Common myeloid progenitor, CD34-positive (primary cell): ENCODE data around the gene GATA3.
A peak's percentile ranks its signal among the peaks of the same experiment; 100 is the strongest.

Experiments used
- CTCF ChIA-PET: fragments of 350-600 bp; sonication (Branson Sonifier 250); formaldehyde crosslinking; loops from one replicate; lab custom pipeline; 2021; ENCODE audit warnings: antibody characterized with exemption; lab: Charles Lee
- POLR2A ChIA-PET: fragments of 350-600 bp; sonication (Branson Sonifier 250); formaldehyde crosslinking; loops from one replicate; lab custom pipeline; 2021; ENCODE audit warnings: antibody characterized with exemption; lab: Charles Lee
- DNase-seq, 3 donors: peaks; one replicate each; pipeline versions ENCODE4 v3.0.0 to v3.0.0-alpha.2; 2013
- H3K27ac ChIP-seq, 2 experiments: 1 replicate in 1 of 2; 2 replicates in 1 of 2; pipeline ENCODE4 v1.7.0; 2013; ENCODE audit warnings: inconsistent platforms in 2 of 2, low read length in 2 of 2, mild to moderate bottlenecking in 2 of 2, low read depth in 1 of 2, moderate library complexity in 1 of 2; ENCODE audit not compliant: severe bottlenecking in 2 of 2, insufficient read depth in 1 of 2, poor library complexity in 1 of 2
- H3K27me3 ChIP-seq, 5 experiments: replicated peaks in 2 of 5; 1 replicate in 3 of 5; 2 replicates in 2 of 5; pipeline versions ENCODE4 v1.6.1 to v1.7.0; 2013; ENCODE audit warnings: low read length in 4 of 5, mild to moderate bottlenecking in 2 of 5, moderate library complexity in 2 of 5, inconsistent platforms in 1 of 5; ENCODE audit not compliant: insufficient read depth in 5 of 5, control insufficient read depth in 4 of 5
- H3K36me3 ChIP-seq, 4 experiments: 1 replicate in 2 of 4; 2 replicates in 2 of 4; pipeline versions ENCODE4 v1.6.1 to v1.7.0; 2013; ENCODE audit warnings: low read length in 3 of 4, control low read depth in 1 of 4, mild to moderate bottlenecking in 1 of 4; ENCODE audit not compliant: control insufficient read depth in 4 of 4, insufficient read depth in 4 of 4
- H3K4me1 ChIP-seq, 4 experiments: 1 replicate in 3 of 4; 2 replicates in 1 of 4; pipeline versions ENCODE4 v1.6.1 to v1.7.1; 2013; ENCODE audit warnings: low read length in 3 of 4, mild to moderate bottlenecking in 3 of 4, control low read depth in 1 of 4, inconsistent platforms in 1 of 4, moderate library complexity in 1 of 4; ENCODE audit not compliant: control insufficient read depth in 4 of 4, insufficient read depth in 4 of 4; ENCODE audit errors: control extremely low read depth in 1 of 4
- H3K4me3 ChIP-seq, 7 experiments: 1 replicate in 4 of 7; 2 replicates in 3 of 7; pipeline versions ENCODE4 v1.5.1 to v1.7.0; 2013; ENCODE audit warnings: mild to moderate bottlenecking in 7 of 7, low read length in 6 of 7, moderate library complexity in 6 of 7, inconsistent platforms in 2 of 7, low read depth in 2 of 7, control low read depth in 1 of 7; ENCODE audit not compliant: insufficient read depth in 4 of 7, control insufficient read depth in 1 of 7; ENCODE audit errors: extremely low read depth in 1 of 7
- H3K9me3 ChIP-seq, 5 experiments: 1 replicate in 4 of 5; 2 replicates in 1 of 5; pipeline versions ENCODE4 v1.6.1 to v1.7.1; 2013; ENCODE audit warnings: low read length in 4 of 5, mild to moderate bottlenecking in 2 of 5, inconsistent platforms in 1 of 5, low read depth in 1 of 5, moderate library complexity in 1 of 5; ENCODE audit not compliant: control insufficient read depth in 4 of 5, insufficient read depth in 2 of 5; ENCODE audit errors: control extremely low read depth in 1 of 5
- WGBS: methylation state at CpG from one replicate; pipeline ENCODE4 v1.1.5; 2013; ENCODE audit not compliant: insufficient coverage; 5-methylcytosine and 5-hydroxymethylcytosine counted together

The GATA3 gene

DNA sequence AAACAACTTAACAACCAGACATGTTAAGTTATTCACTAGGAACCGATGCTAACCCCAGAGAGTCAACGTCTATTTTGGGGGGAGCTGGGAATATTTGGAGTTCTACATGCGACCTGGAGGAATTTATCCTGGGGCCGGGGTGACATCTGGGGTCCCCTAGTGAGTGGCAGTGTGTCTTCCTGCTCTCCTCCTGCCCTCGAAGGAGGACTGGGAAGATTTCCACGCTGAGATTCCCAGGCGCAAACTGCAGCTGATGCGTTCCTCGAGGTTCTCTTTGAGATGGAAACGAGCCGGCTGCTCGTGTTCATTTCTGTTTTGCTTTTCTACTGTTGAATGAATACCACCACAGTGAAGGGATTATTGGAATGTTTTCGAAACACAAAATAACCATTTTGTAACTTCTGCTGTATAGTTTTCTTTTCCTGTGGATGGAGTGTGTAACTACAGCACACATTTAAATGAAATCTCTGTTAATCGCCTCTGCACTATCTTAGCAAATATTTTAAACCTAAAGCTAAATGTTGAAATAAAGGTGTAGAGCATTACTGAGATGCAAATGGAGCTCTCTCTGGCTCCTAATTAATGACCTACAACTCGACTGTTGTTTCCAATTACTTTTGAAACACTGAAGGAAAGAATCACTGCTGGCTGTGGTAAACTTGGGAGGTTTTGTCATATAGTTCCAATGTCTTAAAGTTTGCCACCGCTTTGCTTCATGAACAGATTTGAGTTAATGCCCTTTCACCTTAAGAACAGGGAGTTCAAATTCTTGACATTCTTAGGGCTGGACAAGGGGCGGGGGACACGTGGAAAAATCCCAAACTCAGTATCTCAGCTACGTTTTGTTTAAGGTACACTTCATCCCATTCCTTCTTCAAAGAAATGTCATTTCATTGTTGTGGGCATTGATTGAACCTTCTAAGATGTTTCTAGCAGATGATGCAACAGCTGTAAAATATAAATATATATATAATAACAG is 21.1 kb downstream of the GATA3 start:
- POLR2A ChIA-PET, result no interaction called here
- CTCF ChIA-PET, result interaction anchor here (1.0 to 1.3 kb wide), 4 partner anchors 11 to 53 kb away, joined by 3 to 4 read pairs (median 3); no protein-coding TSS in a partner anchor
- H3K36me3 ChIP-seq, result peaks cover 0 to 26% (median 2%) of the 10 kb centered on the region in 4 experiments

DNA sequence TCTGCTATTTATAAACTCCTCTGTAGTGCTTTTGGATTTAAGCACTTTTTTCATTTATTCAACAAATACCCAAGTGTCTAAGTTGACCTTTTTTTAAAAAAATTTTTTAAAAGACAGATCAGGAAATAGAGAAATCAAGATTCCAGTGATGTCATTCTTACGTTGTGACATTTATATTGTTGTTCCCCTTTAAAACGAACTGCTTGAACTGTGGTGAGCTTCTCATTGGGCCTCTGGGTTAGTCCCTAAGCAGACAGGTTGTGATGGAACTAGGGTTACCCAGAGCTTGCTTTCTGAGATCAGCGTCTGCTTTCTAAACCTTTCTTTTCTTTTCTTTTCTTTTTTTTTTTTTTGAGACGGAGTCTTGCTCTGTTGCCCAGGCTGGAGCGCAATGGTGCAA is 22.4 kb downstream of the GATA3 start:
- WGBS, result 88% methylated on average over 2 of the region's 5 CpGs
- CTCF ChIA-PET, result no interaction called here
- Histone ChIP-seq H3K27ac (no peak overlapping the region), H3K9me3 (no peaks in the 10 kb centered on the region), H3K27me3 (no peaks in the 10 kb centered on the region), H3K36me3 (peaks cover 0 to 20% (median 2%) of the 10 kb centered on the region in 4 experiments), H3K4me3 (no peak overlapping the region), H3K4me1 (peaks cover 0 to 12% (median 4%) of the 10 kb centered on the region in 4 experiments)
- DNase-seq, result no peak
- POLR2A ChIA-PET, result no interaction called here

More for the DNA sequence above, 21.1 kb downstream of the GATA3 start:
- DNase-seq, result no peak
- Histone ChIP-seq H3K4me1 (peaks cover 0 to 12% (median 4%) of the 10 kb centered on the region in 4 experiments), H3K27me3 (no peaks in the 10 kb centered on the region), H3K27ac (no peak overlapping the region), H3K4me3 (no peak overlapping the region), H3K9me3 (no peaks in the 10 kb centered on the region)
- WGBS, result 95% methylated on average over 12 of the region's 19 CpGs

DNA sequence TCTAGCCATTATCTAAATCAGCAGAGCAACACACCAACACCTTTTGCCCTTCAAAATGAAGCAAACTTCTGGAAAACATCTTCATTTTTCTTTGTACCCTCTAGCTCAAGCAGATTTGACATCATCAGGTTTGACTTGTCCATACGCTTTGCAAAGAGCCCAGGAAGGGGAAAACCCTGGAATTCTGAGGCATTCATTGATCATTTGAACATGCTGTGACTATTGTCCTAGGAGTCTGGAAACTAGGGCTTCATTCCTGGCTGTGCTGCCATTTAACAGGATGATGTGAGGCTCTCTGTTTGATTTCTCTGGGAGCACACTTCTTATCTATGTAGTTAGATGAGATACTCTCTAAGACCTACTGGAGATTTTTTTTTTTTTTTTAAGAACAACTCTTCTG is 23.5 kb downstream of the GATA3 start:
- POLR2A ChIA-PET, result no interaction called here
- 100% methylated on average over 1 of the region's 1 CpG for WGBS
- H3K27me3 ChIP-seq, result no peaks in the 10 kb centered on the region

DNA sequence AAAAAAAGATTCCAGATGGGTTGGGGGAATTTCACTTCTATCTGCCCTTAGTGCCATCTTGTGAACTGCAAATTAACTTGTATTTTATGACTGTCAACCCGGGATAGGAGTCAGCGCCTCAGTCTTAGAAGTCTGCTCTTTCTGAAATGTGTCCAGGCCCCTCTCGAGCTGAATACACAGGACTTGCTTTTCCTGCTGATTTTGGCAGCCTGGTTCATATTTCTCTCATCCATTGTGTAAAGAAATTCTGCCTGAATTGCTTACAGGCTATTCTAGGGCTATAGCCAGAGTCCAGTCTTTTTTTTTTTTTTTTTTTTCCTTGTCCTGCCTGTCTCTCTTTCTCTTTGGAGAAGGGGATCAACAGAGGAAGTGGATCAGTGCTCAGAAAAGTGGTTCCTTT is 24.6 kb downstream of the GATA3 start:
- Histone ChIP-seq H3K4me3 (no peak overlapping the region), H3K4me1 (peaks cover 0 to 7% (median 4%) of the 10 kb centered on the region in 4 experiments), H3K27ac (no peak overlapping the region), H3K27me3 (no peaks in the 10 kb centered on the region), H3K36me3 (peaks cover 0 to 8% (median 0%) of the 10 kb centered on the region in 4 experiments), H3K9me3 (no peaks in the 10 kb centered on the region)
- 74% methylated on average over 3 of the region's 3 CpGs for WGBS
- CTCF ChIA-PET, result no interaction called here
- POLR2A ChIA-PET, result no interaction called here
- no peak for DNase-seq

More for the DNA sequence above, 23.5 kb downstream of the GATA3 start:
- Histone ChIP-seq H3K9me3 (no peaks in the 10 kb centered on the region), H3K27ac (no peak overlapping the region), H3K4me3 (no peak overlapping the region), H3K4me1 (peaks cover 0 to 7% (median 4%) of the 10 kb centered on the region in 4 experiments), H3K36me3 (peaks cover 0 to 17% (median 2%) of the 10 kb centered on the region in 4 experiments)
- CTCF ChIA-PET, result no interaction called here
- no peak for DNase-seq

GRCh38 chr10:8084799-8085198 is 30.3 kb downstream of the GATA3 start:
- H3K9me3 ChIP-seq, result no peaks in the 10 kb centered on the region
- no peak overlapping the region for H3K4me3 ChIP-seq
- no peak overlapping the region for H3K27ac ChIP-seq
- no peaks in the 10 kb centered on the region for H3K36me3 ChIP-seq
- DNase-seq, result no peak
- peaks cover 2 to 27% (median 16%) of the 10 kb centered on the region in 4 experiments for H3K4me1 ChIP-seq
- H3K27me3 ChIP-seq, result no peaks in the 10 kb centered on the region
- ChIA-PET CTCF (interaction anchor here (0.9 kb wide), 1 partner anchor 11 kb away, joined by 3 read pairs; no protein-coding TSS in a partner anchor), POLR2A (no interaction called here)
- WGBS, result no CpG with 5 or more reads among the region's 3 CpGs

GRCh38 chr10:8085251-8085650 is 30.8 kb downstream of the GATA3 start:
- Histone ChIP-seq H3K4me1 (peaks cover 2 to 26% (median 16%) of the 10 kb centered on the region in 4 experiments), H3K9me3 (no peaks in the 10 kb centered on the region), H3K4me3 (no peak overlapping the region), H3K36me3 (no peaks in the 10 kb centered on the region), H3K27me3 (no peaks in the 10 kb centered on the region), H3K27ac (no peak overlapping the region)
- WGBS, result 91% methylated on average over 3 of the region's 4 CpGs
- ChIA-PET POLR2A (interaction anchor here (0.5 kb wide), 1 partner anchor 898 kb away, joined by 3 read pairs; no protein-coding TSS in a partner anchor), CTCF (interaction anchor here (0.9 kb wide), 1 partner anchor 12 kb away, joined by 3 read pairs; no protein-coding TSS in a partner anchor)
- peak in 1 of 3 donors; percentile 23 for DNase-seq

DNA sequence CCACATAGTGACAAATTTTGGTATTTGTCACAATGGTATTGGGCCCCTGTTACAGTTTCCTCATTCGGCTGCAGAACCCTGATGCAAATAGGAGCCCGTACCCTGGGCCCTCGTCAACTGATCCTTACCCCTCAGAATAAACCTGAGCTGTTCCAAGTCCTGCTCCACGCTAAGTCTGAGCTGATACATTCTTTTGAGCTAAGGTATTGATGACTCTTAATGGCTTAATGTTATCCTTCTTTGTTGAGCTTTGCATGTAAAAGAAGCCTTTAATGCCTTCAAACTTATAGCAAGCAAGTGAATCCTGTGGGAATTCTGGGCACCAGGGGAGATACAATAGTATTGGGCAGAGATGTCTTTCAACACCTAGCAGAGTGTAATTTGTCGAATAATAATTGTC is 31.8 kb downstream of the GATA3 start:
- no peak overlapping the region for H3K4me3 ChIP-seq
- 72% methylated on average over 4 of the region's 5 CpGs for WGBS
- peaks cover 2 to 26% (median 16%) of the 10 kb centered on the region in 4 experiments for H3K4me1 ChIP-seq

More for the DNA sequence above, 31.8 kb downstream of the GATA3 start:
- H3K27me3 ChIP-seq, result no peaks in the 10 kb centered on the region
- POLR2A ChIA-PET, result no interaction called here
- H3K36me3 ChIP-seq, result no peaks in the 10 kb centered on the region
- no peak overlapping the region for H3K27ac ChIP-seq
- H3K9me3 ChIP-seq, result no peaks in the 10 kb centered on the region
- CTCF ChIA-PET, result interaction anchor here (0.7 to 1.1 kb wide), 4 partner anchors 11 to 355 kb away, joined by 3 to 4 read pairs (median 3); no protein-coding TSS in a partner anchor
- DNase-seq, result no peak
